ENCODE measurements around the gene ARHGEF4.
"Not testable (repeated sequence)": the region's sequence is repeated elsewhere in the genome, so short reads cannot be mapped to it uniquely, and the experiment has no call there.

The ARHGEF4 gene

DNA sequence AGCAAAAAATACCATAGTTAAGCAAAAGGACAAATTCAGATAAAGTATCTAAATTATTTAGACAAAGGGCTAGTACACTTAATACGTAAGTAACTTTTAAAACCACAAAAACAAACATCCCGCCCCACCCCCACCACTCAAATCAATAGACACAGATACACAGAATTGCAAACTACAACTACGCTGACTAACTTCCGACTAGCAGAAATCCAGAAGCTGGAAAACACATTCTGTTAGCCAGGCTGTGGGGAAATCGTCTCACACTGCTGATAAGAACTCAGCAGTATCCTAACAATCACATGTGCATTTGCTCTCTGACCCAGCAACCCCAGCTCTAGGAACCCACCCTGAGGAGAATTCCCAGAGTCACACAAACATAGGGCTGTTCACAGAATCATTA is 240.0 kb downstream of the ARHGEF4 start:
- TF ChIP-seq CTCF (IDR thresholded peaks at IDR 0.05; ENCODE audit: control extremely low read depth, extremely low read depth, low read depth, missing control alignments), result no peak
- POLR2A ChIA-PET, result no interaction called here
- CTCF ChIA-PET, result no interaction called here
- DNase-seq (ENCODE audit: extremely low spot score), result no peak

DNA sequence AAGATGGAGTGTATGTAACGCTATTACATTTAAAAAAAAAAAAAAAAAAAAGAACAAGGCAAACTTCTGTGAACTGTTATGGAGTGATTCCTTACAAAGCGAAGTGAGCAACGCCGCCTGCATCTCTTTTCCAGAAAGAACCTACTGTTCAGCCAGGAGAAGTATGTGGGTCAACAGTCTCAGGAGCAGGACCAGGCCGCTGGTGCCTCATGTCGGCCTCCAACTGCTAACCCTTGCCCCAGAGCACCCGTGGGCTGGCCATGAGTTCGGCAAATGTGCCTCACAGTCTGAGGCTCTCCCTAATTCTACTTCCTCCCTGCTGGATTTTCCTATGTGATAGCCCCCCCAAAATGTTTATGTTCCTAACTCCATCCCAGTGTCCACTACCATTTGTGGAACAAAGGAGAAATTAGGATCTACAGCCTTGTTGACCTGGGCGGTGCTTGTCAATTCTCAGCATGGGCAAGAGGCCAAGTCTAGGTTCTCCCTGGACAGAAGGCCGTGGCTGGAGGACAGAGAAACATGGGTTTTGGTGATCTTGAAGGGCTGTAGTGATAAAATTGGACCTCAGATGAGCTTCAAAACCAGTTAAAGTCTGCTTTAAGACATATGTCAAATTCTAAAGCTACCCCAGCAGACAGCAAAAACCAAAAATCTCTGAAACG is 240.6 kb downstream of the ARHGEF4 start:
- no peak for DNase-seq (ENCODE audit: extremely low spot score)
- ChIA-PET CTCF (interaction anchor here (1.0 kb wide), 1 partner anchor 15 kb away, joined by 3 read pairs; no protein-coding TSS in a partner anchor), POLR2A (no interaction called here)
- no peak for TF ChIP-seq CTCF (IDR thresholded peaks at IDR 0.05; ENCODE audit: control extremely low read depth, extremely low read depth, low read depth, missing control alignments)

GRCh38 chr2:131077966-131078365 is 241.3 kb downstream of the ARHGEF4 start:
- POLR2A ChIA-PET, result no interaction called here
- TF ChIP-seq CTCF (IDR thresholded peaks at IDR 0.05; ENCODE audit: control extremely low read depth, extremely low read depth, low read depth, missing control alignments), result no peak
- CTCF ChIA-PET, result interaction anchor here (1.0 to 1.1 kb wide), 2 partner anchors 10 to 14 kb away, joined by 3 read pairs; no protein-coding TSS in a partner anchor

DNA sequence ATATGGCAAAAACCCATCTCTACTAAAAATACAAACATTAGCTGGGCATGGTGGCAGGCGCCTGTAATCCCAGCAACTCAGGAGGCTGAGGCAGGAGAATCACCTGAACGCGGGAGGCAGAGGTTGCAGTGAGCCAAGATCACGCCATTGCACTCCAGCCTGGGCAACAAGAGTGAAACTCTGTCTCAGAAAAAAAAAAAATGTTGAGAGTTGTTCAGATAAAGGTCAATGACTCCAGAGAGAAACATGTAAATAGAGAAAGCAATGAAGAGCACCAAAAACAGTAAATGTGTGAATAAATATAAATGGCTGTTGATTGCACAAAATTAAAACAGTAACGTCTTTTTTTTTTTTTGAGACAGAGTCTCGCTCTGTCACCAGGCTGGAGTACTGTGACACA is 243.2 kb downstream of the ARHGEF4 start:
- CTCF ChIA-PET; POLR2A ChIA-PET; DNase-seq (ENCODE audit: extremely low spot score): not testable (repeated sequence)

More at GRCh38 chr2:131077966-131078365, 241.3 kb downstream of the ARHGEF4 start:
- DNase-seq (ENCODE audit: extremely low spot score), result no peak

DNA sequence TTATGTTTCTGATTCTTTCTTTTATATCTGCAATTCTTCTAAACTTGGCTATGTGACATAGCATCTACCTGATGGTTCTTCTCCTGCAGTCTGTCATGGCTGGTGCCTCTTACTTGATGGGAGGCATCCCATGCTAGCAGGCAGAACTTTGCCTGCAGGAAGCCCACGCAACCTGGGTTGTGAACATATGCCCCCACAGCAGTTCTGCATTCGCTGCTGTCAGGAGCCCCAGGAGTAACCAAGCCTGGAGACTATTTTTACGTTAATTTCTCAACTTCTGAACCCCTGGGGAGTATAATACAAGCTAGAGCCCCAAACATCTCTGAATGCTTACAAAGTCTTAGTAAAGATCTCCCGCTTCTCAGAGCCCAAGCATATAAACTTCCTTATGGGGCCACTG is 244.5 kb downstream of the ARHGEF4 start:
- CTCF ChIA-PET, result interaction anchor here (0.9 to 1.3 kb wide), 2 partner anchors 12 to 22 kb away, joined by 3 to 4 read pairs; no protein-coding TSS in a partner anchor
- POLR2A ChIA-PET, result no interaction called here
- no peak for DNase-seq (ENCODE audit: extremely low spot score)
- no peak for TF ChIP-seq CTCF (IDR thresholded peaks at IDR 0.05; ENCODE audit: control extremely low read depth, extremely low read depth, low read depth, missing control alignments)

DNA sequence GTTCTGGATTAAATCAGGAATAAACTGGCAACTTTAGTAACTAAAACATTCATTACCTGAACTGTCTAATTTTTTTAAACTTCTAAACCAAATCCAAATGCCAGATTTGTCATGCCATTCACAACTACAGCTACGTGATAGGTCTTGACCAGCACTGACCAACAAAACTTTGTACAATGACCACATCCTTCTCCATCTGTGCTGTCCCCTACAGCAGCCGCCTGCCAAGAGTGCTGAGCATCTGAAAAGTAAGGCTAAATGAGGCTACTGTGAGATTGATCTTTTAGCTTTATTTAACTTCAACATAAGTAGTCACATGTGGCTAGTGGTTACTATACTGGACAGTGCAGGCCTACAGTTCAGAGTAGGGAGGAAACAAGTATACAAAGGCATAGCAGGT is 248.9 kb downstream of the ARHGEF4 start:
- ChIA-PET CTCF (interaction anchor here (1.9 kb wide), 1 partner anchor 12 kb away, joined by 9 read pairs; no protein-coding TSS in a partner anchor), POLR2A (no interaction called here)
- DNase-seq (ENCODE audit: extremely low spot score), result no peak
- no peak for TF ChIP-seq CTCF (IDR thresholded peaks at IDR 0.05; ENCODE audit: control extremely low read depth, extremely low read depth, low read depth, missing control alignments)

DNA sequence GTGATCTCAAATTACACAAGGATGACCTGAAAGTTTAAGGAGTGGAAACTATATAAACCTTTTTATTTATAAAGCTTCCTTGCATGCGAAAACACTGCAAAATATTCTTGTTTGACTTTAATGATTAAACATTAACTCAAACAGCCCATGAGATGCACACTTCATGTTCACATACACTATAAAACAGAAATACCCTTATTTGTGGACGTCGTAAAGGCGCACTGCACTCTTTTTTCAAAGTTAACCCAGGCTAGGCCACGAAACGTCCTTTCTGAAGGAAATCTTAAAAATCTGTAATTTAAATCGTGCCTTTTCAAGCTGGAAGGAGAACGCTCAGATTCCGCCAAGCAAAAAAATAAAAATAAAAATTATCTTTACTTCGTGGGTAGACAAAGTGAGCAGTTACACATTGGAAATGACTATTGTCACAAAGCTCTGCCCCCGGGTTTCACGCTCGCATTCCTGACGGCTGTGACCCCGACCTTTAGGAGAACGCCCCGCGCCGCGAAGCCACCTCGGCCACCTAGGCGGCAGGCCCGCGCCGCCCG is 255.8 kb downstream of the ARHGEF4 start:
- ChIA-PET CTCF (interaction anchor here (0.8 to 2.1 kb wide), 5 partner anchors 11 to 581 kb away, joined by 3 to 6 read pairs (median 3); no protein-coding TSS in a partner anchor), POLR2A (interaction anchor here (1.8 kb wide), 1 partner anchor 14 kb away, joined by 5 read pairs; no protein-coding TSS in a partner anchor)
- no peak for DNase-seq (ENCODE audit: extremely low spot score)
- no peak for TF ChIP-seq CTCF (IDR thresholded peaks at IDR 0.05; ENCODE audit: control extremely low read depth, extremely low read depth, low read depth, missing control alignments)
